Dendritic cell treated with granulocyte-macrophage colony-stimulating factor and Interleukin-4, amounts not matched to agents 40 ng/mL and 50 ng/mL, for 4 days (primary cell): Measurements from ENCODE around the gene SPON1.

ENCODE experiments used
- H3K27ac Mint-ChIP-seq: one replicate; pipeline ENCODE4 v1.8.0; 2022; ENCODE audit warnings: mild to moderate bottlenecking, mixed read lengths
- H3K27me3 Mint-ChIP-seq: one replicate; pipeline ENCODE4 v1.8.0; 2022; ENCODE audit warnings: mild to moderate bottlenecking, mixed read lengths
- H3K36me3 Mint-ChIP-seq: one replicate; pipeline ENCODE4 v1.8.0; 2022; ENCODE audit warnings: low read depth, mixed read lengths
- H3K4me1 Mint-ChIP-seq: one replicate; pipeline ENCODE4 v1.8.0; 2022; ENCODE audit warnings: low read depth, mixed read lengths
- H3K4me3 Mint-ChIP-seq: one replicate; pipeline ENCODE4 v1.8.0; 2022; ENCODE audit warnings: mild to moderate bottlenecking, moderate library complexity, mixed read lengths
- H3K9me3 Mint-ChIP-seq: one replicate; pipeline ENCODE4 v1.8.0; 2022; ENCODE audit warnings: mixed read lengths
- intact Hi-C: fragments of 100-400 bp; cut with micrococcal nuclease; formaldehyde crosslinking; loops from one replicate; pipeline ENCODE4 v1.15.0; 2022

Gene SPON1

GRCh38 chr11:14107050-14107430 is 144.5 kb downstream of the SPON1 start:
- no peak overlapping the region for H3K4me3 Mint-ChIP-seq
- no peaks in the 10 kb centered on the region for H3K27me3 Mint-ChIP-seq
- H3K9me3 Mint-ChIP-seq, result no peaks in the 10 kb centered on the region
- no peak overlapping the region for H3K27ac Mint-ChIP-seq
- H3K36me3 Mint-ChIP-seq, result no peaks in the 10 kb centered on the region
- H3K4me1 Mint-ChIP-seq, result no peaks in the 10 kb centered on the region
- intact Hi-C loops, result no loop called here

DNA sequence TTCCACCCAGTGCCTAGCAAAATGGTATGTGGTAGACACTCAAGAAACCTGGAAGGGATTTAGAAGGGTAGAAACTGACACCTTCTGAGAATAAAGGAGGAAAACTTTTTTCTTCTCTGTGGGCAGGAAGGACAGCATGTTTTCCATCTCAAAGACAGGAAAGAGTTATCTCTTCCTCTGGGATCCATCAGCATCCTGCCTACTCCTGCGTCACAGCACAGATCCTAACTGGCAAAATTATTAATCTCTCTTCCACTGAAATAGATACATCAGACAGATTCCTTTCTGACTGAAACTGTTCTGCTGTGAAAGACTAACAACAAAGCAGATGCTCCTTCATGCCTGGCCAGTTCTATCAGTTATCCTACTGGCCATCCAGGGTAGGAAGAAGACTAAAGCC is 147.2 kb downstream of the SPON1 start:
- intact Hi-C loops, result no loop called here
- H3K4me3 Mint-ChIP-seq, result no peak overlapping the region
- H3K27me3 Mint-ChIP-seq, result no peaks in the 10 kb centered on the region
- H3K4me1 Mint-ChIP-seq, result no peaks in the 10 kb centered on the region
- no peaks in the 10 kb centered on the region for H3K36me3 Mint-ChIP-seq
- no peak overlapping the region for H3K27ac Mint-ChIP-seq
- no peaks in the 10 kb centered on the region for H3K9me3 Mint-ChIP-seq

- intact Hi-C loops, result no loop called here
- H3K4me3 Mint-ChIP-seq, result no peak overlapping the region
- no peaks in the 10 kb centered on the region for H3K27me3 Mint-ChIP-seq
- H3K36me3 Mint-ChIP-seq, result no peaks in the 10 kb centered on the region
- no peak overlapping the region for H3K27ac Mint-ChIP-seq
- no peaks in the 10 kb centered on the region for H3K4me1 Mint-ChIP-seq
- H3K9me3 Mint-ChIP-seq, result no peaks in the 10 kb centered on the region
Measured at GRCh38 chr11:14110629-14111028, 148.1 kb downstream of the SPON1 start.

DNA sequence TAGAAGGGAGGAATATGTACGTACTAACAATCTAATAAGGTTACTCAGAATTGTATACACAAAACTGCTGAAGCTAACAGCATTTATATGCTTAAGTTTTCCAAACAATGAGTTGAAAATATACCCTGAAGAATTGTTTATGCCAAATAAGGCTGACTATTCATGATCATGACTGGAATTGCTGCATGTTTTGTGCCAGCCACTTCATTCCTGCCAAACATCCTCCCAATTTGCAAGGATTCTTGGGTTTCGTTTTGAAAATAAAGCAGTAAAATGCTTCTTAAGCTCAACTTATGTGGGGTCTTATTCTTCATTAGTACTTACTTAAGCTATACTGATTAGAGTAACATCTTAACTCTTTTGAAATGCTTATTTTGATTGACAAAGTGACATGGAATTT is 149.0 kb downstream of the SPON1 start:
- intact Hi-C loops, result no loop called here
- no peaks in the 10 kb centered on the region for H3K9me3 Mint-ChIP-seq
- H3K4me3 Mint-ChIP-seq, result no peak overlapping the region
- no peaks in the 10 kb centered on the region for H3K27me3 Mint-ChIP-seq
- H3K36me3 Mint-ChIP-seq, result no peaks in the 10 kb centered on the region
- H3K27ac Mint-ChIP-seq, result no peak overlapping the region
- H3K4me1 Mint-ChIP-seq, result no peaks in the 10 kb centered on the region

DNA sequence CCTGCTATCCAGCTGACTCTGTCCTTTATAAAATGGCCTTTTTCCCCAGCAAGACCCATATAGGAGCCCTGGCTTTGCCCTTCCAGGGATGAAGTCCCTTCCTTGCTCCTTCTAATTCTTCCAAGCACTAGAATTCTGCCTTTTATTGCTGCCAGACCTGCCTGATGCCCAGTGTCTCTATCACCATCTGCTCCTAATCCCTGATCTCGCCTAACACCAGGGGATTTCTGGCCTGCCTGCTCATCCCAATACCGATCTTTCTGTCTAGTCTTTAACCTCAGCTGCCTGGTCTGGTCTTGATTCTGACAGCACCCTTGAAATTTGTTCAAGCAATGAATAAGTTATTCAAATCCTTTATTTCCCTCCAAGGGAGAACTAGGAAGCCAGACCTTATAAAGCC is 150.2 kb downstream of the SPON1 start:
- Mint-ChIP-seq H3K27ac (no peak overlapping the region), H3K4me1 (no peaks in the 10 kb centered on the region), H3K4me3 (no peak overlapping the region), H3K27me3 (no peaks in the 10 kb centered on the region), H3K36me3 (no peaks in the 10 kb centered on the region), H3K9me3 (no peaks in the 10 kb centered on the region)
- intact Hi-C loops, result no loop called here

GRCh38 chr11:14114269-14114668 is 151.7 kb downstream of the SPON1 start:
- no peak overlapping the region for H3K4me3 Mint-ChIP-seq
- no peaks in the 10 kb centered on the region for H3K36me3 Mint-ChIP-seq
- no peaks in the 10 kb centered on the region for H3K4me1 Mint-ChIP-seq
- no peaks in the 10 kb centered on the region for H3K9me3 Mint-ChIP-seq
- H3K27ac Mint-ChIP-seq, result no peak overlapping the region
- no peaks in the 10 kb centered on the region for H3K27me3 Mint-ChIP-seq
- intact Hi-C loops, result no loop called here

- intact Hi-C loops, result no loop called here
- Mint-ChIP-seq H3K4me3 (no peak overlapping the region), H3K36me3 (no peaks in the 10 kb centered on the region), H3K27ac (no peak overlapping the region), H3K27me3 (no peaks in the 10 kb centered on the region), H3K4me1 (no peaks in the 10 kb centered on the region), H3K9me3 (no peaks in the 10 kb centered on the region)
Measured at GRCh38 chr11:14114786-14115185, 152.3 kb downstream of the SPON1 start.

DNA sequence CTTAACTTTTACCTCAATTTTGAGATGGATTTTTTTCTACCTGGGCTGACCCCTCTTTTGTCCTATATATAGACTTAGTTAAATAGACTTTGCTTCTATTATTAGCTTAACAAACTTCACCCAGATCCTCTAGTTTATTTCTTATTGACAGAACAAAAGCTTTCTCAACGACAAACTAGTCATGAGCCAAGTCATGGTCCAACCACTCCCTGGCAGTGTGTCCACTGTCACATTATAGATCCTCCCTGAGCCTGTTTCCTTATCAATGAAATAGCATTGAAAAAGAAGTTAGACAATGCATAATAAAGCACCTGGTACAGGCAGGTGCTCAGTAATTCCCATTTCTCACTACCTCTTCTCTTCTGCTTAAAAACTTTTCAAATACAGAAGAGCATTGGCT is 155.1 kb downstream of the SPON1 start:
- no peaks in the 10 kb centered on the region for H3K36me3 Mint-ChIP-seq
- H3K9me3 Mint-ChIP-seq, result no peaks in the 10 kb centered on the region
- no peak overlapping the region for H3K27ac Mint-ChIP-seq
- no peaks in the 10 kb centered on the region for H3K4me1 Mint-ChIP-seq
- intact Hi-C loops, result no loop called here
- no peaks in the 10 kb centered on the region for H3K27me3 Mint-ChIP-seq
- no peak overlapping the region for H3K4me3 Mint-ChIP-seq

- no peaks in the 10 kb centered on the region for H3K27me3 Mint-ChIP-seq
- H3K4me3 Mint-ChIP-seq, result no peak overlapping the region
- intact Hi-C loops, result no loop called here
- H3K9me3 Mint-ChIP-seq, result no peaks in the 10 kb centered on the region
- no peak overlapping the region for H3K27ac Mint-ChIP-seq
- no peaks in the 10 kb centered on the region for H3K36me3 Mint-ChIP-seq
- H3K4me1 Mint-ChIP-seq, result no peaks in the 10 kb centered on the region
Measured at GRCh38 chr11:14118072-14118471, 155.5 kb downstream of the SPON1 start.

DNA sequence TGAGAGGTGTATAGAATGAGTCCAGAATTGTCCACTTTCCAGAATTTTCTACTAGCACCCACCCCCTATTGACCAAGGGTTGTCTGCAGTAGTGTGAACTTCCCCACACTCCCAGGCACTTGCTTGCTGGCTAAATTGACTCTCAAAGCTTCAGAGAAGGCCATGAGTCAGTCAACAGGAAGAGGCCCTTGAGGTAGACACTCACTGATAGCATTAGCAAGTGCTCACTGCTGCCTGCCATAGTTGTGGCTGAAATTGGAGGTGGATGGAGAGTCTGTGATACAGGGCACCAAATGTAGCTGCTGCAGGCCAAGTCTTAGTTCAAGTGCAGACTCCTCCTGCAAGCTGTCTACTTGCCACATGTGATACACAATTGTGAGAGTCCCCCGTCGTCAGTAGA is 156.8 kb downstream of the SPON1 start:
- Mint-ChIP-seq H3K4me3 (no peak overlapping the region), H3K36me3 (no peaks in the 10 kb centered on the region), H3K9me3 (no peaks in the 10 kb centered on the region), H3K27ac (no peak overlapping the region), H3K4me1 (no peaks in the 10 kb centered on the region), H3K27me3 (no peaks in the 10 kb centered on the region)
- intact Hi-C loops, result no loop called here

- intact Hi-C loops, result no loop called here
- Mint-ChIP-seq H3K4me1 (no peaks in the 10 kb centered on the region), H3K27me3 (no peaks in the 10 kb centered on the region)
Measured at GRCh38 chr11:14124350-14124749, 161.8 kb downstream of the SPON1 start.

DNA sequence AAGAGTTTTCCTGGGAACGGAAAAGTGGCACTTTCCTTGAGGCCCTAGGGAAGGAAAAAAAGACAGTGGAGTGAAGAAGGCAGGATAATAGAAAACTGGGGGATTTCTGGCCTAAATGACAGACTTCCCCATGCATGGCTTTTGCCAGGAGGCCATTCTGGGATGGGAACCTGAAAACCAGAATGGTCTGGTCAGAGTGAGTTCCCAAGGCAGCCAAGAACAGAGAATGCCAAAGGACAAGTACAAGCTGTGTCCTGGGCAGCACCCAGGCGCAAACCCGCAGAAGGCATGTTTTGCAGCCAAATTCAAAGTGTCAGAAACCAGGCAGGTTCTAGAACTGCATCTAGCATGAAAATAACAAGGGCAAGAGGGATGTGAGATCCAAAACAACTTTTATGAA is 162.4 kb downstream of the SPON1 start:
- no peak overlapping the region for H3K27ac Mint-ChIP-seq
- H3K36me3 Mint-ChIP-seq, result no peaks in the 10 kb centered on the region
- H3K27me3 Mint-ChIP-seq, result no peaks in the 10 kb centered on the region
- intact Hi-C loops, result no loop called here
- no peaks in the 10 kb centered on the region for H3K9me3 Mint-ChIP-seq
- H3K4me3 Mint-ChIP-seq, result no peak overlapping the region
- no peaks in the 10 kb centered on the region for H3K4me1 Mint-ChIP-seq

More at GRCh38 chr11:14124350-14124749, 161.8 kb downstream of the SPON1 start:
- Mint-ChIP-seq H3K9me3 (no peaks in the 10 kb centered on the region), H3K27ac (no peak overlapping the region), H3K36me3 (no peaks in the 10 kb centered on the region), H3K4me3 (no peak overlapping the region)

DNA sequence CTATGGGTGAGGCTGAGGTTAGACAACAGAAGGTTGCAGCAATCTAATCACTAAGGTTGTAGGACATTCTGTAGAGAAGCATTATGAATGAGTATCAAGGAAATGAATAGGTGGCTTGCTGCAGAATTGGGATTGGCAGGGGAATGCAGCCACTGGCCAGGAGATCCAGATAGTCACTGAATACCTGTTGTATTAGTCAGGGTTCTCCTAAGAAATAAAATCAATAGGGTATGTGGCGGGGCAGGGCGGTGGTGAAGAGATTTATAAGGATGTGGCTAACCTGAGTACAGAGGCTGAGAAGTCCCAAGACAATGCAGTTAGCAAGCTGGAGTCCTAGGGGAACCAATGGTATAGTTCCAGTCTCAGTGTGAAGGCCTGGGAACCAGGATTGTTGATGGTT is 163.0 kb downstream of the SPON1 start:
- intact Hi-C loops, result no loop called here

GRCh38 chr11:14127679-14128078 is 165.2 kb downstream of the SPON1 start:
- Mint-ChIP-seq H3K4me3 (no peak overlapping the region), H3K9me3 (no peaks in the 10 kb centered on the region), H3K4me1 (no peaks in the 10 kb centered on the region), H3K36me3 (no peaks in the 10 kb centered on the region), H3K27me3 (no peaks in the 10 kb centered on the region), H3K27ac (no peak overlapping the region)
- intact Hi-C loops, result no loop called here

More for the DNA sequence above, 163.0 kb downstream of the SPON1 start:
- Mint-ChIP-seq H3K4me1 (no peaks in the 10 kb centered on the region), H3K9me3 (no peaks in the 10 kb centered on the region), H3K4me3 (no peak overlapping the region), H3K36me3 (no peaks in the 10 kb centered on the region), H3K27ac (no peak overlapping the region), H3K27me3 (no peaks in the 10 kb centered on the region)

DNA sequence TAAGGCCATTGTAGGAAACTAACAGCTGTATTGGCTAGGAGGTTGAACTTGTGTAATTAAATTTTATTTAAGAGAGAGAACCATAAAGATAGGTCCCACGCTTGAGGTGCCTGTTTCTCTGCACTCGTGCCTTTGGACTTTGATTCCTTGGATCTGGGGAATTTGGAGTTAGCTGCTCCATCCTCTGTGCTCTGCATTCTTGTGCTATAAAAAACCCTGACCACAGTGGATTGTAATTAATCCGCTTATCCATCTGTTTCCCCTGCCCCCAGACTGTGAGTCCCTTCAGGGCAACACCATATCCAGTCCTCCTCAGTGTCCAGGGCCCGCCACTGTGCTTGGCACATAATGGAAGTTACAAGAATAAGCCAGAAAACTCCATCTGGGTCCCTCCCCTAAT is 169.8 kb downstream of the SPON1 start:
- intact Hi-C loops, result no loop called here
- Mint-ChIP-seq H3K36me3 (no peaks in the 10 kb centered on the region), H3K4me1 (no peaks in the 10 kb centered on the region), H3K9me3 (no peaks in the 10 kb centered on the region), H3K27ac (no peak overlapping the region), H3K4me3 (no peak overlapping the region), H3K27me3 (no peaks in the 10 kb centered on the region)

GRCh38 chr11:14133381-14133780 is 170.9 kb downstream of the SPON1 start:
- H3K36me3 Mint-ChIP-seq, result no peaks in the 10 kb centered on the region
- H3K27ac Mint-ChIP-seq, result no peak overlapping the region
- no peaks in the 10 kb centered on the region for H3K4me1 Mint-ChIP-seq
- no peaks in the 10 kb centered on the region for H3K27me3 Mint-ChIP-seq
- intact Hi-C loops, result no loop called here
- no peaks in the 10 kb centered on the region for H3K9me3 Mint-ChIP-seq
- H3K4me3 Mint-ChIP-seq, result no peak overlapping the region
